GM23338 (cell line): ENCODE results near the gene YAP1. TPM values are rescaled to one million over a fixed set of nuclear protein-coding genes. Genes with fewer than 3 reads are reported as not detected.

Experiments
- ATAC-seq: fragments of 200-7000 bp; cut with Tn5 transposase; 3 replicates; pipeline ENCODE4 v1.9.1; 2020
- DNase-seq: peaks from one replicate; pipeline ENCODE4 v3.0.0-alpha.2; 2015; ENCODE audit warnings: low spot score
- H2AFZ ChIP-seq: fragments of 200-600 bp; sonication (generic); 2 replicates; pipeline ENCODE4 v1.8.0; 2016; ENCODE audit warnings: antibody characterized with exemption, mild to moderate bottlenecking, moderate library complexity
- H3F3A ChIP-seq: fragments of 200-600 bp; sonication (generic); replicated peaks from 2 replicates; pipeline ENCODE4 v1.8.0; 2017; ENCODE audit warnings: antibody characterized with exemption, mixed run types, low read depth
- H3K27ac ChIP-seq: fragments of 200-600 bp; sonication (generic); 2 replicates; pipeline ENCODE4 v1.6.1; 2016; ENCODE audit warnings: low read depth
- H3K27me3 ChIP-seq: fragments of 200-600 bp; sonication (generic); 2 replicates; pipeline ENCODE4 v1.8.0; 2016; ENCODE audit warnings: mild to moderate bottlenecking, mixed run types, moderate library complexity; ENCODE audit not compliant: insufficient read depth
- H3K36me3 ChIP-seq: fragments of 200-600 bp; sonication (generic); 2 replicates; pipeline ENCODE4 v1.8.0; 2016; ENCODE audit warnings: mild to moderate bottlenecking; ENCODE audit not compliant: insufficient read depth
- H3K4me1 ChIP-seq: fragments of 200-600 bp; sonication (generic); 2 replicates; pipeline ENCODE4 v1.8.0; 2016; ENCODE audit warnings: mild to moderate bottlenecking, moderate library complexity; ENCODE audit not compliant: insufficient read depth
- H3K4me2 ChIP-seq: fragments of 200-600 bp; sonication (generic); 2 replicates; pipeline ENCODE4 v1.7.1; 2017; ENCODE audit warnings: mixed run types
- H3K4me3 ChIP-seq: fragments of 200-600 bp; sonication (generic); 2 replicates; pipeline ENCODE4 v1.6.1; 2016; ENCODE audit warnings: mixed run types
- H3K79me2 ChIP-seq: fragments of 200-600 bp; sonication (generic); replicated peaks from 2 replicates; pipeline ENCODE4 v1.8.0; 2017; ENCODE audit warnings: mild to moderate bottlenecking; ENCODE audit not compliant: insufficient read depth
- H3K9me2 ChIP-seq: fragments of 200-600 bp; sonication (generic); 2 replicates; pipeline ENCODE4 v1.8.0; 2017; ENCODE audit not compliant: insufficient read depth
- H4K20me1 ChIP-seq: fragments of 200-600 bp; sonication (generic); replicated peaks from 2 replicates; pipeline ENCODE4 v1.8.0; 2017; ENCODE audit warnings: mild to moderate bottlenecking; ENCODE audit not compliant: insufficient read depth
- H3K27ac Mint-ChIP-seq: 2 replicates; pipeline ENCODE4 v1.8.0; 2020; ENCODE audit warnings: inconsistent platforms, mild to moderate bottlenecking, moderate library complexity, mixed read lengths
- H3K27me3 Mint-ChIP-seq: 3 replicates; pipeline ENCODE4 v1.8.0; 2022; ENCODE audit warnings: low read depth, mild to moderate bottlenecking, moderate library complexity, mixed read lengths, inconsistent platforms; ENCODE audit not compliant: insufficient read depth, poor library complexity
- H3K36me3 Mint-ChIP-seq: 3 replicates; pipeline ENCODE4 v1.8.0; 2021; ENCODE audit warnings: low read depth, mild to moderate bottlenecking, inconsistent platforms, moderate library complexity, mixed read lengths
- H3K4me1 Mint-ChIP-seq: 3 replicates; pipeline ENCODE4 v1.8.0; 2020; ENCODE audit warnings: mild to moderate bottlenecking, inconsistent platforms, mixed read lengths
- H3K4me3 Mint-ChIP-seq: 3 replicates; pipeline ENCODE4 v1.8.0; 2021; ENCODE audit warnings: moderate library complexity, mild to moderate bottlenecking, inconsistent platforms, mixed read lengths
- H3K9me3 Mint-ChIP-seq: 3 replicates; pipeline ENCODE4 v1.8.0; 2020; ENCODE audit warnings: moderate library complexity, mild to moderate bottlenecking, inconsistent platforms, mixed read lengths
- EZH2 ChIP-seq: fragments of 200-600 bp; sonication (generic); IDR thresholded peaks from one replicate; pipeline ENCODE4 v1.8.0; 2017; ENCODE audit warnings: antibody characterized with exemption, mild to moderate bottlenecking, low read depth; ENCODE audit not compliant: unreplicated experiment
- JUNB ChIP-seq: IDR thresholded peaks from one replicate; pipeline ENCODE4 v1.6.1; 2016; ENCODE audit warnings: antibody characterized with exemption; ENCODE audit not compliant: unreplicated experiment
- NANOG ChIP-seq: IDR thresholded peaks from 2 replicates; pipeline ENCODE4 v1.6.1; 2016; ENCODE audit warnings: antibody characterized with exemption, borderline replicate concordance
- ZNF114 ChIP-seq: fragments of 250-450 bp; sonication (Bioruptor Pico); IDR thresholded peaks from 2 replicates; pipeline ENCODE4 v1.5.0; 2020; ENCODE audit warnings: mild to moderate bottlenecking, moderate library complexity
- ZNF331 ChIP-seq: fragments of 250-450 bp; sonication (Bioruptor Pico); IDR thresholded peaks from 2 replicates; pipeline ENCODE4 v1.5.0; 2020; ENCODE audit warnings: low read depth, mild to moderate bottlenecking, moderate library complexity
- polyA plus RNA-seq: library from polyadenylated mRNA; unstranded; fragments of >200 nt; fragmentation: Nextera tagmentation; extraction: Ambion mirVana; gene quantifications from 2 replicates; pipeline ENCODE4 v1.2.1, GENCODE V29; 2016
- total RNA-seq: library from RNA; depleted of rRNA; stranded (reverse); fragments of >200 nt; shearing (Covaris generic); gene quantifications from 2 replicates; pipeline ENCODE4 v1.2.3, GENCODE V29; 2014
- TF ChIP-seq, protein P1 (sequence below): fragments of 250-450 bp; sonication (Bioruptor Pico); IDR thresholded peaks from 2 replicates; pipeline ENCODE4 v1.5.0; 2020; ENCODE audit warnings: mild to moderate bottlenecking, moderate library complexity

The YAP1 gene
- total and polyA plus RNA-seq, 2 experiments from 2014 or later = 17.2 to 155 TPM

DNA sequence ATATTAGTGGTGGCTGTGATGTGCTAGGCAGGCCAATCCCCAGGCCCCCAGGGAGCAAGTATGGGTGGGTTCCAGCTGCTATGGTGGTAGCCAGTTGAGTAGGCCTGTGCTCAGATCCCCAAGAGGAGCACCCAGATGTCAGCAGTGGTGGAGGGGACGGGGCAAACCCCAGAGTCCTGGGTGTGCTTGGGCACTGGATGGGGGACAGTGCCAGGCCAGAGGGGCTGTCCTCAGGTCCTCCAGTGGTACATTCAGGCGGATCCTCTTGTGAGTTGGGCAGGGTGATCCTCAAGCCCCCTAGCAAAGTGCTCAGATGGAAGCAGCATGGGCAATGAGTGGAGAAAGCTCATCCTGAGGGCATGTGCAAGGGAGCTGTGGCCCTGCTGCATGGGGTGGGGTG is 37.0 kb upstream of the YAP1 start:
- H3K4me1 ChIP-seq = no peaks in the 10 kb centered on the region
- Mint-ChIP-seq H3K27me3 (no peaks in the 10 kb centered on the region), H3K27ac (no peak overlapping the region), H3K4me1 (peaks cover 3% of the 10 kb centered on the region; the same call in 2 of the 3 replicates), H3K9me3 (peaks cover 26% of the 10 kb centered on the region), H3K4me3 (no peak overlapping the region), H3K36me3 (peaks cover 15% of the 10 kb centered on the region)
- no peak overlapping the region for H2AFZ ChIP-seq
- TF ChIP-seq EZH2 = no peak
- TF ChIP-seq, protein P1, sequence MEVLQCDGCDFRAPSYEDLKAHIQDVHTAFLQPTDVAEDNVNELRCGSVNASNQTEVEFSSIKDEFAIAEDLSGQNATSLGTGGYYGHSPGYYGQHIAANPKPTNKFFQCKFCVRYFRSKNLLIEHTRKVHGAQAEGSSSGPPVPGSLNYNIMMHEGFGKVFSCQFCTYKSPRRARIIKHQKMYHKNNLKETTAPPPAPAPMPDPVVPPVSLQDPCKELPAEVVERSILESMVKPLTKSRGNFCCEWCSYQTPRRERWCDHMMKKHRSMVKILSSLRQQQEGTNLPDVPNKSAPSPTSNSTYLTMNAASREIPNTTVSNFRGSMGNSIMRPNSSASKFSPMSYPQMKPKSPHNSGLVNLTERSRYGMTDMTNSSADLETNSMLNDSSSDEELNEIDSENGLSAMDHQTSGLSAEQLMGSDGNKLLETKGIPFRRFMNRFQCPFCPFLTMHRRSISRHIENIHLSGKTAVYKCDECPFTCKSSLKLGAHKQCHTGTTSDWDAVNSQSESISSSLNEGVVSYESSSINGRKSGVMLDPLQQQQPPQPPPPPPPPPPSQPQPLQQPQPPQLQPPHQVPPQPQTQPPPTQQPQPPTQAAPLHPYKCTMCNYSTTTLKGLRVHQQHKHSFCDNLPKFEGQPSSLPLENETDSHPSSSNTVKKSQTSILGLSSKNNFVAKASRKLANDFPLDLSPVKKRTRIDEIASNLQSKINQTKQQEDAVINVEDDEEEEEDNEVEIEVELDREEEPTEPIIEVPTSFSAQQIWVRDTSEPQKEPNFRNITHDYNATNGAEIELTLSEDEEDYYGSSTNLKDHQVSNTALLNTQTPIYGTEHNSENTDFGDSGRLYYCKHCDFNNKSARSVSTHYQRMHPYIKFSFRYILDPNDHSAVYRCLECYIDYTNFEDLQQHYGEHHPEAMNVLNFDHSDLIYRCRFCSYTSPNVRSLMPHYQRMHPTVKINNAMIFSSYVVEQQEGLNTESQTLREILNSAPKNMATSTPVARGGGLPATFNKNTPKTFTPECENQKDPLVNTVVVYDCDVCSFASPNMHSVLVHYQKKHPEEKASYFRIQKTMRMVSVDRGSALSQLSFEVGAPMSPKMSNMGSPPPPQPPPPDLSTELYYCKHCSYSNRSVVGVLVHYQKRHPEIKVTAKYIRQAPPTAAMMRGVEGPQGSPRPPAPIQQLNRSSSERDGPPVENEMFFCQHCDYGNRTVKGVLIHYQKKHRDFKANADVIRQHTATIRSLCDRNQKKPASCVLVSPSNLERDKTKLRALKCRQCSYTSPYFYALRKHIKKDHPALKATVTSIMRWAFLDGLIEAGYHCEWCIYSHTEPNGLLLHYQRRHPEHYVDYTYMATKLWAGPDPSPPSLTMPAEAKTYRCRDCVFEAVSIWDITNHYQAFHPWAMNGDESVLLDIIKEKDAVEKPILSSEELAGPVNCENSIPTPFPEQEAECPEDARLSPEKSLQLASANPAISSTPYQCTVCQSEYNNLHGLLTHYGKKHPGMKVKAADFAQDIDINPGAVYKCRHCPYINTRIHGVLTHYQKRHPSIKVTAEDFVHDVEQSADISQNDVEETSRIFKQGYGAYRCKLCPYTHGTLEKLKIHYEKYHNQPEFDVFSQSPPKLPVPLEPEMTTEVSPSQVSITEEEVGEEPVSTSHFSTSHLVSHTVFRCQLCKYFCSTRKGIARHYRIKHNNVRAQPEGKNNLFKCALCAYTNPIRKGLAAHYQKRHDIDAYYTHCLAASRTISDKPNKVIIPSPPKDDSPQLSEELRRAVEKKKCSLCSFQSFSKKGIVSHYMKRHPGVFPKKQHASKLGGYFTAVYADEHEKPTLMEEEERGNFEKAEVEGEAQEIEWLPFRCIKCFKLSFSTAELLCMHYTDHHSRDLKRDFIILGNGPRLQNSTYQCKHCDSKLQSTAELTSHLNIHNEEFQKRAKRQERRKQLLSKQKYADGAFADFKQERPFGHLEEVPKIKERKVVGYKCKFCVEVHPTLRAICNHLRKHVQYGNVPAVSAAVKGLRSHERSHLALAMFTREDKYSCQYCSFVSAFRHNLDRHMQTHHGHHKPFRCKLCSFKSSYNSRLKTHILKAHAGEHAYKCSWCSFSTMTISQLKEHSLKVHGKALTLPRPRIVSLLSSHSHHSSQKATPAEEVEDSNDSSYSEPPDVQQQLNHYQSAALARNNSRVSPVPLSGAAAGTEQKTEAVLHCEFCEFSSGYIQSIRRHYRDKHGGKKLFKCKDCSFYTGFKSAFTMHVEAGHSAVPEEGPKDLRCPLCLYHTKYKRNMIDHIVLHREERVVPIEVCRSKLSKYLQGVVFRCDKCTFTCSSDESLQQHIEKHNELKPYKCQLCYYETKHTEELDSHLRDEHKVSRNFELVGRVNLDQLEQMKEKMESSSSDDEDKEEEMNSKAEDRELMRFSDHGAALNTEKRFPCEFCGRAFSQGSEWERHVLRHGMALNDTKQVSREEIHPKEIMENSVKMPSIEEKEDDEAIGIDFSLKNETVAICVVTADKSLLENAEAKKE = no peak
- DNase-seq = no peak
- H3K27ac ChIP-seq = no peak overlapping the region
- no peaks in the 10 kb centered on the region for H3K9me2 ChIP-seq
- no peaks in the 10 kb centered on the region for H3K36me3 ChIP-seq
- no peaks in the 10 kb centered on the region for H4K20me1 ChIP-seq
- no peak for ATAC-seq
- no peaks in the 10 kb centered on the region for H3K79me2 ChIP-seq
- no peaks in the 10 kb centered on the region for H3F3A ChIP-seq
- H3K4me2 ChIP-seq = no peak overlapping the region
- no peak overlapping the region for H3K4me3 ChIP-seq
- no peaks in the 10 kb centered on the region for H3K27me3 ChIP-seq

DNA sequence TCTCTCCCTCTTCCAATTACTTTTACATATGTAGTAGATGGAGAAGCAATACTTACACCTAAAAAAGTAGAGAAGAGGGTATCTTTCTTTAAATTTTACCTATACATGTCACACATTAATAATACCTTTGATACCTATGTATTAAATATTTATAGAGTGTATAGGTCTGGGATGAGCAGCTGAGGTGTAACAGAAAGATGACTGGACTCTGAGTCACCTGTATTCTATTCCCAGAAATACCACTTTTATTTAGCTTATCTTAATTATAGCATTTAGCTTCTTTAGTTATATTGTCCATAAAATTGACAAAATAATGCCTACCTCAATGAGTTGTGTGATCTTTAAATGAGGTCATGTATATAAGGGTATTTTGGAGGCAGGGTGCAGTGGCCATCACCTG is 30.6 kb upstream of the YAP1 start:
- ATAC-seq = no peak
- no peaks in the 10 kb centered on the region for H3K79me2 ChIP-seq
- no peaks in the 10 kb centered on the region for H3K9me2 ChIP-seq
- no peaks in the 10 kb centered on the region for H3K36me3 ChIP-seq
- no peaks in the 10 kb centered on the region for H3K27me3 ChIP-seq
- no peaks in the 10 kb centered on the region for H3F3A ChIP-seq
- Mint-ChIP-seq H3K4me3 (no peak overlapping the region), H3K9me3 (no peaks in the 10 kb centered on the region), H3K4me1 (no peaks in the 10 kb centered on the region), H3K27ac (no peak overlapping the region), H3K36me3 (no peaks in the 10 kb centered on the region), H3K27me3 (no peaks in the 10 kb centered on the region)
- no peak overlapping the region for H3K4me3 ChIP-seq
- no peaks in the 10 kb centered on the region for H3K4me1 ChIP-seq
- no peak overlapping the region for H3K27ac ChIP-seq
- H3K4me2 ChIP-seq = no peak overlapping the region
- DNase-seq = no peak
- no peaks in the 10 kb centered on the region for H4K20me1 ChIP-seq
- H2AFZ ChIP-seq = no peak overlapping the region
- TF ChIP-seq, protein P1 = no peak
- TF ChIP-seq NANOG (no peak), ZNF331 (CRISPR knock-in tag) (no peak), ZNF114 (CRISPR knock-in tag) (no peak), JUNB (no peak)
